Activated T-cell treated with anti-CD3 and anti-CD28 coated beads, Interleukin-2, amount 50 U/mL, for 72 hours (primary cell): ENCODE measurements around the gene SHANK1. TPM values are rescaled to one million over a fixed set of nuclear protein-coding genes. Genes with fewer than 3 reads are reported as not detected.
"Not testable (repeated sequence)": the region's sequence is repeated elsewhere in the genome, so short reads cannot be mapped to it uniquely, and the experiment has no call there.

Experiments used
- ATAC-seq, 2 donors: fragments of 150-1000 bp; cut with Tn5 transposase; replicated peaks in 1 of 2; 2 replicates each; pipeline ENCODE4 v1.10.0; 2021; ENCODE audit warnings: moderate library complexity in 2 of 2, mild to moderate bottlenecking in 1 of 2
- DNase-seq, 2 donors: peaks; one replicate each; pipeline ENCODE4 v3.0.0; 2021 to 2022; ENCODE audit warnings: mixed read lengths in 1 of 2
- H3K27ac Mint-ChIP-seq: one replicate; pipeline ENCODE4 v1.8.0; 2022; ENCODE audit warnings: mild to moderate bottlenecking, moderate library complexity, mixed read lengths
- H3K27me3 Mint-ChIP-seq: one replicate; pipeline ENCODE4 v1.8.0; 2022; ENCODE audit warnings: low read depth, mixed read lengths
- H3K36me3 Mint-ChIP-seq, 2 donors: one replicate each; pipeline ENCODE4 v1.8.0; 2022; ENCODE audit warnings: mixed read lengths in 2 of 2, mild to moderate bottlenecking in 1 of 2; ENCODE audit not compliant: insufficient read depth in 2 of 2
- H3K4me1 Mint-ChIP-seq: one replicate; pipeline ENCODE4 v1.8.0; 2022; ENCODE audit warnings: low read depth, mixed read lengths
- H3K4me3 Mint-ChIP-seq, 2 donors: one replicate each; pipeline ENCODE4 v1.8.0; 2022; ENCODE audit warnings: mild to moderate bottlenecking in 2 of 2, mixed read lengths in 2 of 2, moderate library complexity in 2 of 2
- H3K9me3 Mint-ChIP-seq, 2 donors: one replicate each; pipeline ENCODE4 v1.8.0; 2022; ENCODE audit warnings: mixed read lengths in 2 of 2
- total RNA-seq, 2 donors: library from RNA; stranded (reverse); gene quantifications; one replicate each; pipeline ENCODE4 v1.2.3, GENCODE V29; 2022

SHANK1 gene
- total RNA-seq, 2 donors from 2014 or later = 0.07 TPM; not detected in 1

DNA sequence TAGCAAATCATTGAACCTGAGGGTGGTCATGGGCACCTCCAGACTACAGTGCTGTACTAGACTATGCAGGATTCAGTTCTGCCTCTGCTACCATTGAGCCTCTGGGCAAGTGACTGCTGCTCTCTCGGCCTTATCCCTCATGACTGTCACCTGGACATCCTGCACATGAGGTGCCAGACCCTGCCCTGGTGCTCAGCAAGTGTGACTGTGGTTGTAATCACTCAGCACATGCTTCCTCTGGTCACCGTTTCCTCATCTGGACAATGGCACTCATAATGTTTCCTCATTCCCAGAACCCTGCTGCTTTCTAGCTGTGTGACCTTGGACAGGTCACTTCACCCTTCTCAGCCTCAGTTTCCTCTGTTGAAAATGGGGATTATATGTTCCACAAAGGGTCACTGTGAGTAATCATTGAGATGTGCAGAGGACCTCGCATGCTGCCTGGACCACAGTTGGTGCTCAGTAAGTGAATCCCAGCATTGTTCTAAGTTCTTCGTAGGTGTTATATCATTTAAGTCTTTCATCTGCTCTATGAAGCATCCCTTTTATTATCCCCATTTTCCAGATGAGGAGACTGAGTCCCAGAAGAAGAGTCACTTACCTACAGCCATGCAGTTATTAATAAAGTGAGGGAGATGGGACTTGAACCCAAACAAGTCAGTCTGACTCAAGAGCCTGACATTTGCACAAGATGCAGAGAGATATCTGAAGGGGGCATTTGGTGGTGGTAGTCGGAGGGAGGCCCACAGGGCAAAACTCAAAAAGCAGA lies 83.1 kb downstream of the SHANK1 start:
- H3K4me1 Mint-ChIP-seq = peaks cover 10% of the 10 kb centered on the region
- no peak overlapping the region for H3K4me3 Mint-ChIP-seq
- H3K27me3 Mint-ChIP-seq = peaks cover 30% of the 10 kb centered on the region
- DNase-seq (no peak), ATAC-seq (no peak)
- peaks cover 6% of the 10 kb centered on the region in 2 donors for H3K9me3 Mint-ChIP-seq
- H3K27ac Mint-ChIP-seq = no peak overlapping the region
- peaks cover 5 to 12% of the 10 kb centered on the region in 2 donors for H3K36me3 Mint-ChIP-seq

DNA sequence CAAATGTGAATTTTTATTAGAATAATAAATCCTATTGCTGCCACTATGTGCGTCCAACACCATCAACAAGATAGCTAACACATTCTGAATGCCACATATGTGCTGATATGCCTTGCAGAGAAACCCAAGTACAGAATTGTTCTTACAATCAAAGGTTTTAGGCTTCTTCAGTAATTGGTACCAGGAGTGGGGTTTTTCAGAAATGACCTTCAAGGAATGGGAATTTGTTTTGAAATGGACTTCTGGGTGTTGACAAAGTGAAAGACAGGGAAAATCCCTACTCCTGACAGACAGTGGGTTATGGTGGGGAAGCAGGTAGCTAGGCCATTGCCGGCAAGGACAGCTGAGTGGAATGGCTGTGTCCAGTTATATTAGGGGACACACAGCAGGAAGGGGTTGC lies 85.6 kb downstream of the SHANK1 start:
- ATAC-seq (no peak), DNase-seq (no peak)
- peaks cover 27% of the 10 kb centered on the region for H3K27me3 Mint-ChIP-seq
- H3K9me3 Mint-ChIP-seq = peaks cover 6% of the 10 kb centered on the region in 2 donors
- H3K27ac Mint-ChIP-seq = no peak overlapping the region
- peaks cover 6% of the 10 kb centered on the region for H3K4me1 Mint-ChIP-seq
- H3K36me3 Mint-ChIP-seq = peaks cover 5 to 12% of the 10 kb centered on the region in 2 donors
- H3K4me3 Mint-ChIP-seq = no peak overlapping the region

DNA sequence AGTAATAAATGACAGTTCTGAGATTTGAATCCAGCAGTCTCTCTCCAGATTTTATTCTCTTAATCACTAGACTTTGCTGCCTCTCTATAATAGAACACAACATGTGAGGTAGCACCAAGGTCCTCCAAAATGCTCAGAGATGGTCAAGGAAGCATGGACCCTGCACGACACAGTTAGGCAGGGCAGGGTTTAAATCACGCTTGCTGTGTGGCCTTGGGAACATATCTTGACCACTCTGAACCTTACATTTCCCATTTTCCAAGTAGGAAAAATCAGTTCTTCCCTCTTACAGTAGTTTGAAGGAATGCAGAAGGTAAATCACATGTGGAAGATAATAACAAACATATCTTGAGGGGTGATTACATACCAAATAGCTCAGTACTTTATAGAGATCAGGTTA lies 86.2 kb downstream of the SHANK1 start:
- no peak for DNase-seq
- Mint-ChIP-seq H3K4me1 (peaks cover 2% of the 10 kb centered on the region), H3K27ac (no peak overlapping the region), H3K9me3 (peaks cover 6% of the 10 kb centered on the region in 2 donors), H3K4me3 (no peak overlapping the region), H3K36me3 (peaks cover 5 to 10% of the 10 kb centered on the region in 2 donors), H3K27me3 (peaks cover 21% of the 10 kb centered on the region)
- no peak for ATAC-seq

DNA sequence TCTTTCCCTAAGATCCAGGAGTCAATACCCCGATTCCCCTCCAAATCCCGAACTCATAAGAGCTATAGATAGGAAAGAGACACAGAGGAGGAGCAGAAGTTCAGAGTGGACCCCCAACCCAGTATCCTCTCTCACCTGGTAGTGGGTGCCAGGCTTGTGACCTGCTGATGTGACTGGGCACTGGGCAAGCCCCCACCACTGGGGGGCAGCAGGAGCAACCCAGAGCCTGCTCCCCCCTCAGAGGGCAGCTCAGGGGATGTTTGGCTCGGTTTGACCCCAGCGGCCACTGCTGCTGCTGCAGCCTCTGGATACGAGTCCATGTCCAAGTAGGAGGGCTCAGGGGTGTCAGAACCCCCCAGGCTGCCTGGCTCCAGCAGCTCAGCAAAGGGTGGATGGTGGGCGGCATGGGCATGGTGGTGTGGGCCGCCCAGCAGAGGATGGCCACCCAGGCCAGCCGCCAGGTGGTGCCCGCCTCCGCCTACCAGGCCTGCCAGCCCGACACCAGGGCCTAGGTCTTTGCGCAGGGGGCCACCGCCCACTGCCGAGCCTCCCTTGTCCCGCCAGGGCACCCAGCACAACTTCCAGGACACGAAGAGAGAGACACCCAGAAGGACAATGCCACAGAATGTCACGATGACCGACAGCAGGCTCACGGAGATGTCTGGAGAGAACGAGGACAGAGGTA lies 87.3 kb downstream of the SHANK1 start:
- ATAC-seq (no peak), DNase-seq (no peak)
- H3K4me1 Mint-ChIP-seq = no peaks in the 10 kb centered on the region
- peaks cover 11% of the 10 kb centered on the region for H3K27me3 Mint-ChIP-seq
- no peak overlapping the region for H3K4me3 Mint-ChIP-seq
- peaks cover 5 to 6% of the 10 kb centered on the region in 2 donors for H3K9me3 Mint-ChIP-seq
- no peak overlapping the region for H3K27ac Mint-ChIP-seq
- peaks cover 5 to 10% of the 10 kb centered on the region in 2 donors for H3K36me3 Mint-ChIP-seq

DNA sequence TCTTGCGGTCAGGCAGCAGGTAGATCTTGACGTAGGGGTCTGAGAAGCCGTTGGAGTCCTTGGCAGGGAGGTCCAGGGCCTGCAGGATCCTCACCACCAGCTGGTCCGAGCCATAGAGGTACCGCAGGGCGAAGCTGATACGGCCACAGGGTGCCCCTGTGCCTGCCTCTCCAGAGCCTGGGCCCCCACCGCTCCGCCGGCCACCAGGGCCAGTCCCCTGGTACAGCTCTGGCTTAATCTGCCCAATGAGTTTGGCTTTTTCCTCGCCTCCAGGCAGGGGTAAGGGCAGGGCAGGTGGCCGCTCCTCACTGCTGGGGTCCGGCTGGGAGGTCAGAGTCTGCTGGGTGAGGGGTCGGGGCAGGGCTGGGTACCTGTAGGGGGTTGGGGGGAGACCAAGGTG lies 89.8 kb downstream of the SHANK1 start:
- H3K27me3 Mint-ChIP-seq = no peaks in the 10 kb centered on the region
- DNase-seq (no peak), ATAC-seq (no peak)
- peaks cover 5 to 6% of the 10 kb centered on the region in 2 donors for H3K36me3 Mint-ChIP-seq
- H3K4me3 Mint-ChIP-seq = no peak overlapping the region
- H3K9me3 Mint-ChIP-seq = peaks cover 5 to 6% of the 10 kb centered on the region in 2 donors
- no peak overlapping the region for H3K27ac Mint-ChIP-seq
- H3K4me1 Mint-ChIP-seq = no peaks in the 10 kb centered on the region

DNA sequence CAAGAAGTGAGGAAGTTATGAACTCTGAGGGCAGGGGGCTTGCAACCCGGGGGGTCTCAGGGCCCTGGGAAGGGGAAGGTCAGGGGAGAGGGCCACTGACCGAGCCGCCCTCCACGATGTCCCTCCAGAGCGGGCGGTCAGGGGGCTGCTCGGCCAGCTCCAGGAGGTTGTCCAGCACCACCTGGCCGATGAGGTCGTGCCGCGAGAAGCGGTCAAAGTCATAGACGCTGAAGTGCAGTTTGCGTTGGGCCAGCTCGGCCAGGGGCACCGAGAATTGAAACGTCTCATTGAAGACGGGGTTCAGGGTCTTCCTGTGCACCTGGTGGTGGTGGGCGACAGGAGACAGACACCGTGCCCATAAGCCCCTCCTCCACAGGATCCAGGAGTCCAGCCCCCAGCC lies 90.4 kb downstream of the SHANK1 start:
- no peak overlapping the region for H3K27ac Mint-ChIP-seq
- H3K36me3 Mint-ChIP-seq = peaks cover 4 to 6% of the 10 kb centered on the region in 2 donors
- H3K27me3 Mint-ChIP-seq = no peaks in the 10 kb centered on the region
- H3K9me3 Mint-ChIP-seq = peaks cover 4 to 6% of the 10 kb centered on the region in 2 donors
- H3K4me1 Mint-ChIP-seq = no peaks in the 10 kb centered on the region
- DNase-seq = no peak
- no peak overlapping the region for H3K4me3 Mint-ChIP-seq
- ATAC-seq = no peak

DNA sequence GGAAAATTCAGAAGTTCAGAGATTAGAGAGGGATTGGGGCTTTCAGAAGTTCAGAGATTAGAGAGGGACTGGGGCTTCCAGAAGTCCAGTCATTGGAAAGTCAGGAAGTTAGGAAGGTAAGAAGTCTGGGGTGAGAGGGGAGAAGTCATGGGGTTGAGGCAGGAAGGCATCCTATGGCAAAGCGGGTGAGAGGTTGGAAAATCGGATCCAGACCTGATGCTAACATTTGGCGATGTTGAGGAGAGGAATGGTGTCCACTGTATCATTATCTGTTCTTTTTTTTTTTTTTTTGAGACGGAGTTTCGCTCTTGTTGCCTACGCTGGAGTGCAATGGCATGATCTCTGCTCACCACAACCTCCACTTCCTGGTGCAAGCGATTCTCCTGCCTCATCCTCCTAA lies 91.1 kb downstream of the SHANK1 start:
- H3K27ac Mint-ChIP-seq = no peak overlapping the region
- DNase-seq (no peak), ATAC-seq (no peak)
- H3K4me3 Mint-ChIP-seq = no peak overlapping the region
- peaks cover 0 to 3% of the 10 kb centered on the region in 2 donors for H3K9me3 Mint-ChIP-seq
- H3K27me3 Mint-ChIP-seq = no peaks in the 10 kb centered on the region
- H3K36me3 Mint-ChIP-seq = peaks cover 2 to 4% of the 10 kb centered on the region in 2 donors
- H3K4me1 Mint-ChIP-seq = no peaks in the 10 kb centered on the region

DNA sequence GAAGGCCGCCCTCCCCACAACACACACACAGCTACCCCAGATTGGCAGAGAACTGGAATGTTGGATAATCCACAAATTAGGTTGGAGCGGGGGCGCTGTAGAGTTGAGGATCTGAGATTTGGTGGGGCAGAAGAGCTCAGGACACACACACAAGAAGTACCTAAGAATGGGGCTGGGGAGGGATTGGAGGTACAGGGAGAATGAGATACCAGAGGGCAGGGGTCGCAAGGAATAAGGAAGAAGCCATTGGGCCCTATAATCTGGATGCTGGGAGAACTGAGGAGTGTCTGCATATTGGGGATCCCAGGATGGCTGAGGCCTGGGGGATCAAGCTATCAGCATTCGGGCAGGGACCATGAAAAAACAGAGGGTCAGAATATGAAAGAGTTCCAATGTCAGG lies 91.5 kb downstream of the SHANK1 start:
- Mint-ChIP-seq H3K27me3 (no peaks in the 10 kb centered on the region), H3K4me1 (no peaks in the 10 kb centered on the region), H3K36me3 (peaks cover 0 to under 1% of the 10 kb centered on the region in 2 donors), H3K9me3 (no peaks in the 10 kb centered on the region), H3K27ac (no peak overlapping the region), H3K4me3 (no peak overlapping the region)
- ATAC-seq (no peak), DNase-seq (no peak)

DNA sequence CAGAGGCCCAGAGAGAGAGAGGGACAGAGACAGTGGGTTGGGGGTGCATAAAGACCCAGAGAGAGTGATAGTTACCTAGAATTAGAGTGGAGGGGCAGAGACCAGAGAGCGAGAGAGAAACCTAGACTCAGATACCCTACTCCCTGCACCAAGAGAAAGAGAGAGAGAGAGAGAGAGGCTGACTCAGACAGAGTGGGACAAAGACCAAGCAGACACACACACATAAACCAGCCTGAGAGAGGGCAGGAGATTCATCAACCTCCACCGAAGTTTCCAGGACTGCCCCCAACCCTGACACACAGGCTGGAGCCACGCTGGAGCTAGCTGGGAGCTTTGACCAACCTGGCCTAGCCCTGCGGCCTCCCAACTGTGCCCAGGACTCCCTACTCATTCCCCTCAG lies 92.8 kb downstream of the SHANK1 start:
- no peak for DNase-seq
- no peak overlapping the region for H3K27ac Mint-ChIP-seq
- H3K4me1 Mint-ChIP-seq = no peaks in the 10 kb centered on the region
- no peaks in the 10 kb centered on the region for H3K36me3 Mint-ChIP-seq
- H3K9me3 Mint-ChIP-seq = no peaks in the 10 kb centered on the region
- no peak for ATAC-seq
- H3K4me3 Mint-ChIP-seq = no peak overlapping the region
- H3K27me3 Mint-ChIP-seq = no peaks in the 10 kb centered on the region

DNA sequence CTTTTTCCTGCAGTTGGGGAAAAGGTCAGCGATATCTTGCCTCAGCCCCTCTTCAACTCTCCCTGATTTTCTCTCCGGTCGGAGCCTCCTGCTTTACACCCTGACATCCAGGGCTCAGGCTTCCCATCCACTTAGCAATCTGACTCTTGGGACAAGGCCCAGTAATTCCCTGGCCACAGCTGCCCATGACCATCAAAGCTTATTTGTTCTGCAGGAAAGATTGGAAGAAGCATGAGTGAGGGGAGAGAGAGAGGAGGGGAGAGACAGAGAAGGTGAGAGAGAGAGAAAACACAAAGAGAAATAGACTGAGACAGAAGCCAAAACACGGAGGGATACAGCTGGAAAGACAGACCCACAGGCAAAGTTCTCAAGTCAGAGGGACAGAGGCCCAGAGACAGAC lies 93.6 kb downstream of the SHANK1 start:
- ATAC-seq = no peak
- no peaks in the 10 kb centered on the region for H3K27me3 Mint-ChIP-seq
- no peak for DNase-seq
- H3K27ac Mint-ChIP-seq = no peak overlapping the region
- H3K4me1 Mint-ChIP-seq = no peaks in the 10 kb centered on the region
- H3K9me3 Mint-ChIP-seq = no peaks in the 10 kb centered on the region
- H3K36me3 Mint-ChIP-seq = no peaks in the 10 kb centered on the region
- no peak overlapping the region for H3K4me3 Mint-ChIP-seq

DNA sequence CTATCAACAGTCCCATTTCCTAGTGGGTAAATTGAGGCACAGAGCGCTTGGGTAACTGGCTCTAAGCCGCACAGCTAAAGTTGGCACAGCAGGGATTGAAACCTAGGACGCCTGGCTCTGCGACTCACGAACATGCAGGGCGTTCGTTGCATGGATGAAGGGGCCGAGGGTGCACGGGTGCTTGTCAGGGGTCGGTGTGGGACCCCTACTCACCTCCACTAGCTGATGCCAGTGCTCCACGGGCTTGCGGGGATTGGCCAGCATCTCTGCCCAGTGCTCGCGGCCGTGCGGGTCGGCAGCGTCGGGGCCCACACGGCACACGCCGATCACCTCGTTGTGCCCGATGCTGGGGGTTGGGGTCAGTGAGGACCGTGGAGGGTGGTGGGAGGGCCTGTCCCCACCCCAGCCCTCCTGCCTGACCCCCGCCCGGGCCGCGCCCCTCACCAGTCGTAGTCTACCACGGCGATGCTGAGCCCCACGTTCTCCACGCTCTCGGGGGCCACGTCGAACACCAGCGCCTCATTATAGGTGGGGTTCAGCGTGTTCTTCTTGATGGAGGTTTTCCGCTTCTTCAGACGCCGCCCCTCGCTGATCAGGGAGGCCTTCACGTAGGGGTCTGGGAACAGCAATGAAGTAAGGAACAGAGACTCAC lies 94.5 kb downstream of the SHANK1 start:
- H3K36me3 Mint-ChIP-seq = no peaks in the 10 kb centered on the region
- no peak for DNase-seq
- H3K9me3 Mint-ChIP-seq = no peaks in the 10 kb centered on the region
- no peaks in the 10 kb centered on the region for H3K4me1 Mint-ChIP-seq
- no peak for ATAC-seq
- H3K27me3 Mint-ChIP-seq = no peaks in the 10 kb centered on the region
- H3K4me3 Mint-ChIP-seq = no peak overlapping the region
- H3K27ac Mint-ChIP-seq = no peak overlapping the region

DNA sequence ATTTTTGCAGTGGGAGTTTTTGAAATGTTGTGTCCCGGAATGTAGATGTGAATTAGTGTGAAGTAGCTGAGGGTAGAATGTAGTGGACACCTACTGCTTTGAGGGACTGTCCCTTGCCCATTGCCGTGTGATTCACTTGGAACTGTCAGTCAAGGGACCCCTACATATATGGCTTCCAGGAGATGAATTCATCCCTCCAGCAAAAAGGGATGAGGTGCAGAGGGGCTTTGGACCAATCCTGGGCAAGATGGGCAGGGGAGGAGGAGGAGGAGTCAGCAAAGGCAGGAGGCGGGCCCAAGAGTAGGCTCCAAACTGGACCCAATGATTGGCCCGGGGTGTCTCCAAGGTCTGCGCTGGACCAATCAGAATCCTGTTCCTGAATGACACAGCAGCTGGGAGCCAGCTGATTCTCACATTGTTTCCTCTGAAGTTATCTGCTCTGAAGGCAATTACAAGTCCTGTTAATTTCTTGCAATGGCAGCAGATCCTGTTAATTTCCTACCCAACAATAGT lies 99.2 kb downstream of the SHANK1 start:
- not testable (repeated sequence) for H3K27ac Mint-ChIP-seq, DNase-seq, H3K36me3 Mint-ChIP-seq, ATAC-seq, H3K4me1 Mint-ChIP-seq, H3K27me3 Mint-ChIP-seq, H3K9me3 Mint-ChIP-seq, H3K4me3 Mint-ChIP-seq

DNA sequence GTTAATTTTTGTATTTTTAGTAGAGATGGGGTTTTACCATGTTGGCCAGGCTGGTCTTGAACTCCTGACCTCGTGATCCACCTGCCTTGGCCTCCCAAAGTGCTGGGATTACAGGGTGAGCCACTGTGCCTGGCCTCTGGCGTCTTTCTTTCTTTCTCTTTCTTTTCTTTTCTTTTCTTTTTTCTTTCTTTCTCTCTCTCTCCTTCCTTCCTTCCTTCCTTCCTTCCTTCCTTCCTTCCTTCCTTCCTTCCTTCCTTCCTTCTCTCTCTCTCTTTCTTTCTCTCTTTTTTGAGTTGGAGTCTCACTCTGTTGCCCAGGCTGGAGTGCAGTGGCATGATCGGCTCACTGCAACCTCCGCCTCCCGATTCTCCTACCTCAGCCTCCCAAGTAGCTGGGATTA lies 100.4 kb downstream of the SHANK1 start:
- not testable (repeated sequence) for H3K4me3 Mint-ChIP-seq, DNase-seq, H3K27me3 Mint-ChIP-seq, H3K4me1 Mint-ChIP-seq, H3K36me3 Mint-ChIP-seq, H3K27ac Mint-ChIP-seq, H3K9me3 Mint-ChIP-seq, ATAC-seq
